Mucosa of rectum (tissue), 2 donors: ENCODE measurements around the gene TBK1.

ENCODE experiments used
- H3K27ac ChIP-seq, 2 donors: one replicate each; pipeline ENCODE4 v1.7.0; 2013; ENCODE audit warnings: inconsistent platforms in 2 of 2, low read depth in 2 of 2, low read length in 2 of 2
- H3K27me3 ChIP-seq, 2 donors: one replicate each; pipeline ENCODE4 v1.7.0; 2013; ENCODE audit warnings: low read length in 2 of 2; ENCODE audit not compliant: control insufficient read depth in 2 of 2, insufficient read depth in 2 of 2
- H3K36me3 ChIP-seq, 2 donors: one replicate each; pipeline ENCODE4 v1.7.0; 2013; ENCODE audit warnings: low read length in 2 of 2; ENCODE audit not compliant: control insufficient read depth in 2 of 2, insufficient read depth in 2 of 2
- H3K4me1 ChIP-seq, 2 donors: one replicate each; pipeline ENCODE4 v1.7.0; 2013; ENCODE audit warnings: low read length in 2 of 2, mild to moderate bottlenecking in 1 of 2; ENCODE audit not compliant: control insufficient read depth in 2 of 2, insufficient read depth in 2 of 2
- H3K4me3 ChIP-seq, 2 donors: one replicate each; pipeline ENCODE4 v1.7.0; 2013; ENCODE audit warnings: low read length in 2 of 2
- H3K9ac ChIP-seq, 2 donors: one replicate each; pipeline ENCODE4 v1.7.0; 2013; ENCODE audit warnings: low read length in 2 of 2, low read depth in 1 of 2, mild to moderate bottlenecking in 1 of 2
- H3K9me3 ChIP-seq, 2 donors: one replicate each; pipeline ENCODE4 v1.7.0; 2013; ENCODE audit warnings: low read length in 2 of 2; ENCODE audit not compliant: control insufficient read depth in 2 of 2
- donor health status: healthy.
- donor health status: Normal muscosa, but diverticular disease.

The TBK1 gene

GRCh38 chr12:64466178-64466577 lies 14.3 kb downstream of the TBK1 start:
- H3K4me3 ChIP-seq = no peak overlapping the region
- no peaks in the 10 kb centered on the region for H3K4me1 ChIP-seq
- no peak overlapping the region for H3K27ac ChIP-seq
- H3K36me3 ChIP-seq = peaks cover 52 to 53% of the 10 kb centered on the region in 2 donors
- no peak overlapping the region for H3K9ac ChIP-seq
- H3K27me3 ChIP-seq = no peaks in the 10 kb centered on the region
- no peaks in the 10 kb centered on the region for H3K9me3 ChIP-seq

DNA sequence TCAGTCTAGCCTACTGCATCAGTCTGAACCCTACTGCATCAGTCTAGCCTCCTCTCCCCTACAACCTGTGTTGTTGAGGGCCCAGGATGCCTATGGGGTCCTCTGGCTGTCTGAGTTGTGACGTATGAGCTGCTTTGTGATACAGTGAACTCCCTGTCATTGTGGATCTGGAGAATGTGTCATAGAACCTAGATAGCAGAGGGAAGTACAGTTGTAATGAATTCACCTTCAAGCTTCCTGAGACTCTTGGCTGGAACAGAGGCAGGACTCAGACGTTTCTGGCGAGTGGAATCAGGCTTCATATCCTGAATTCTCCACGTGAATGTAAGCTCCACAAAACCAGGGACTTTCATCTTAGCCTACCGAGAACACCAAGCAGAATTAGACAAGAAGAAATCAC lies 17.0 kb downstream of the TBK1 start:
- H3K4me1 ChIP-seq = no peaks in the 10 kb centered on the region
- H3K27me3 ChIP-seq = no peaks in the 10 kb centered on the region
- H3K9me3 ChIP-seq = no peaks in the 10 kb centered on the region
- H3K4me3 ChIP-seq = no peak overlapping the region
- H3K36me3 ChIP-seq = peaks cover 55 to 61% of the 10 kb centered on the region in 2 donors
- H3K9ac ChIP-seq = no peak overlapping the region
- H3K27ac ChIP-seq = no peak overlapping the region

DNA sequence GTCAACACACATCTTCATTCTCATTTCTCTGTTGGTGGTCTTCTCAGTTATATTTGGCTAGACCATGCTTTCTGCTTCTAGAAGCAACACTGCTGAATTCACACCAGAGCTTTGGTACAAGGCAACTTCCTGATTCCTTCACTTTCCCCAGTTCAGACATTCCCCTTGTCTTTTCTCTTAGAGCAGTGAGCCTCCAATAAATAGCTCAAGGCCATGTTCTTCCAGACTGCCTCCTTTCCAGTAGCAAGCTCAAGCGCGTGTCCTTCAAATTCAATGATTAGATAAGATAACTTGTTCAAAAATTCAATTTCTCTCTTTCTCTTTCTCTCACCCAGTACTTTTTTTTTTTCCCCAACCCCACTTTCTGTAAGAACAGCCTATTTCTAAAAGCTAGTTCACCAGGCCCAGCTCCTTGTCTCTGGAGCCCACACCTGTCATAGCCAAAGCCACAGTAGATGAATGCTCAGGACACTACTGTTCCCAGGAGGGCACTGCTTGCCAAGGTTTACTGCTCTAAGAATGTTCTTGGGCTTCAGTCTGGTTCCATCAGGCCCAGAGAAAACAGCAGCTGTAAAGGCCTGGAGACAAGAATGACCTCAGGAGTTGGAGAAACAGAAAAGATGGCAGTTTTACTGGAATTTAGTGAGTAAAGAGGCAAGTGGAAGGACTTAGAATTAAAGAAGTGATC lies 17.7 kb downstream of the TBK1 start:
- Histone ChIP-seq H3K27me3 (no peaks in the 10 kb centered on the region), H3K27ac (no peak overlapping the region), H3K36me3 (peaks cover 53 to 55% of the 10 kb centered on the region in 2 donors), H3K4me1 (no peaks in the 10 kb centered on the region), H3K9ac (no peak overlapping the region), H3K9me3 (no peaks in the 10 kb centered on the region), H3K4me3 (no peak overlapping the region)

- H3K36me3 ChIP-seq = peaks cover 54 to 56% of the 10 kb centered on the region in 2 donors
- no peaks in the 10 kb centered on the region for H3K4me1 ChIP-seq
- H3K4me3 ChIP-seq = no peak overlapping the region
- H3K9ac ChIP-seq = no peak overlapping the region
- no peaks in the 10 kb centered on the region for H3K27me3 ChIP-seq
- peaks cover 0 to 2% of the 10 kb centered on the region in 2 donors for H3K9me3 ChIP-seq
- H3K27ac ChIP-seq = no peak overlapping the region
Observed at GRCh38 chr12:64470495-64470894, 18.6 kb downstream of the TBK1 start.

GRCh38 chr12:64473176-64473575 lies 21.3 kb downstream of the TBK1 start:
- H3K4me1 ChIP-seq = no peaks in the 10 kb centered on the region
- no peak overlapping the region for H3K27ac ChIP-seq
- H3K36me3 ChIP-seq = peaks cover 35 to 49% of the 10 kb centered on the region in 2 donors
- peaks cover 0 to 2% of the 10 kb centered on the region in 2 donors for H3K9me3 ChIP-seq
- no peaks in the 10 kb centered on the region for H3K27me3 ChIP-seq
- H3K4me3 ChIP-seq = no peak overlapping the region
- no peak overlapping the region for H3K9ac ChIP-seq

GRCh38 chr12:64475518-64475917 lies 23.6 kb downstream of the TBK1 start:
- Histone ChIP-seq H3K4me1 (no peaks in the 10 kb centered on the region), H3K9me3 (peaks cover 0 to 2% of the 10 kb centered on the region in 2 donors)

DNA sequence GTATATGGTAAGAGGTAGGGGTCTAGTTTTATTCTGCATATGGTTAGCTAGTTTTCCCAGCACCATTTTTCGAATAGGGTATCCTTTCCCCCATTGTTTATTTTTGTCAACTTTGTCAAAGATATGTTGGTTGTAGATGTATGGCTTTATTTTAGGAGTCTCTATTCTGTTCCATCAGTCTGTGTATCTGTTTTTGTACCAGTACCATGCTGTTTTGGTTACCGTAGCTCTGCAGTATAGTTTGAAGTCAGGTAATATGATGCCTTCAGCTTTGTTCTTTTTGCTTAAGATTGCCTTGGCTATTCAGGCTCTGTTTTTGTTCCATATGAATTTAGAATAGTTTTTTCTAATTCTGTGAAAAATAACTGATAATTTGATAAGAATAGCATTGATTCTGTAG lies 24.9 kb downstream of the TBK1 start:
- Histone ChIP-seq H3K9me3 (peaks cover 0 to 2% of the 10 kb centered on the region in 2 donors), H3K36me3 (peaks cover 28 to 36% of the 10 kb centered on the region in 2 donors)

More at GRCh38 chr12:64475518-64475917, 23.6 kb downstream of the TBK1 start:
- Histone ChIP-seq H3K9ac (no peak overlapping the region), H3K36me3 (peaks cover 29 to 37% of the 10 kb centered on the region in 2 donors), H3K27ac (no peak overlapping the region), H3K4me3 (no peak overlapping the region), H3K27me3 (no peaks in the 10 kb centered on the region)

GRCh38 chr12:64478661-64479060 lies 26.7 kb downstream of the TBK1 start:
- no peak overlapping the region for H3K27ac ChIP-seq
- no peaks in the 10 kb centered on the region for H3K4me1 ChIP-seq
- no peak overlapping the region for H3K4me3 ChIP-seq
- H3K36me3 ChIP-seq = peaks cover 29 to 34% of the 10 kb centered on the region in 2 donors
- no peak overlapping the region for H3K9ac ChIP-seq
- peaks cover 0 to 2% of the 10 kb centered on the region in 2 donors for H3K9me3 ChIP-seq
- no peaks in the 10 kb centered on the region for H3K27me3 ChIP-seq

More for the DNA sequence above, 24.9 kb downstream of the TBK1 start:
- no peaks in the 10 kb centered on the region for H3K27me3 ChIP-seq
- no peak overlapping the region for H3K4me3 ChIP-seq
- no peak overlapping the region for H3K27ac ChIP-seq
- no peak overlapping the region for H3K9ac ChIP-seq
- no peaks in the 10 kb centered on the region for H3K4me1 ChIP-seq

DNA sequence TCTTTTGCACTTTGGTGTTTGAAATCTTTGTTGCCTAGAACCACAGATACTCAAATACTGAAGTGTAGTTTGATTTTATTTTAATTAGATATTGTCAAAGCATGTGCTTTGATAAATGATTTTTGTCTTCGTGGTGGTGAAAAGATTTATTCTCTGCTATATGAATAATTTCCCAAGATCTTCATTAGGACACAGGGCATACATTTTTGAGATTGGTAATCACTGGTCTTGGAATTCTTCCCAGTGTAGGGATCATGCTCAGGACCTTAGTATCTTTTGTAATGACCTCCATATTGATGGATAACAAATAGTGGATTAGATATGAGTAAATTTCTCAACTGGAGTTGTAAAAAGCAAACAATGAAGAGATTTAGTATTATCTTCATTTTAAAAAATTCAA lies 28.2 kb downstream of the TBK1 start:
- Histone ChIP-seq H3K4me1 (no peaks in the 10 kb centered on the region), H3K27me3 (no peaks in the 10 kb centered on the region), H3K9ac (no peak overlapping the region), H3K4me3 (no peak overlapping the region), H3K27ac (no peak overlapping the region), H3K36me3 (peaks cover 29 to 32% of the 10 kb centered on the region in 2 donors), H3K9me3 (peaks cover 0 to 2% of the 10 kb centered on the region in 2 donors)

DNA sequence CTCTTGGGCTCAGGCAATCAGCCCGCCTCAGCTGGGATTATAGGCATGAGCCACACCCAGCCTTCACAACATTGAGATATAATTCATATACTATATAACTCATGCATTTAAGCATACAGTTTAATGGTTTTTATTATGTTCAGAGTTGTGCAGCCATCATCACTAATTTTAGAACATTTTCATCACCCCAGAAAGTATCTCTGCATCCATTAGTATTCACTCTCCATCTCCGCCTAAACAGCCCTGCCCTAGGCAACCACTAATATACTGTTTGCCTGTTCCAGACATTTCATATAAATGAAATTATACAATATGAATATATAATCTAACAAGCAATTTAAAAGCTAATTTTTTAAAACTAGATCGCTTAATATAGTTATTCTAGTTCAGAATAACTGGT lies 34.7 kb downstream of the TBK1 start:
- H3K9ac ChIP-seq = no peak overlapping the region
- H3K36me3 ChIP-seq = peaks cover 35 to 43% of the 10 kb centered on the region in 2 donors

More for the DNA sequence above, 34.7 kb downstream of the TBK1 start:
- Histone ChIP-seq H3K4me3 (no peak overlapping the region), H3K27me3 (no peaks in the 10 kb centered on the region), H3K4me1 (no peaks in the 10 kb centered on the region), H3K27ac (no peak overlapping the region), H3K9me3 (no peaks in the 10 kb centered on the region)
